CD14-positive monocyte (primary cell): ENCODE results near the gene CASP3. TPM values are rescaled to one million over a fixed set of nuclear protein-coding genes. Genes with fewer than 3 reads are reported as not detected.

Experiments
- DNase-seq, 3 donors: peaks; one replicate each; pipeline ENCODE4 v3.0.0-alpha.2; 2011 to 2022
- H2AFZ ChIP-seq: 2 replicates; pipeline ENCODE4 v1.6.0; 2012; ENCODE audit warnings: mild to moderate bottlenecking, low read depth, low read length, inconsistent platforms; ENCODE audit not compliant: insufficient read depth, poor library complexity, severe bottlenecking
- H3K27ac ChIP-seq, 2 donors: 1 replicate in 1 of 2; 2 replicates in 1 of 2; pipeline ENCODE4 v1.5.1; 2012 to 2013; ENCODE audit warnings: low read length in 2 of 2, control low read depth in 1 of 2, inconsistent platforms in 1 of 2, low read depth in 1 of 2, mild to moderate bottlenecking in 1 of 2
- H3K27me3 ChIP-seq, 2 donors: one replicate each; pipeline versions ENCODE4 v1.6.0 to v1.6.1; 2011 to 2013; ENCODE audit warnings: low read length in 2 of 2; ENCODE audit not compliant: control insufficient read depth in 2 of 2, insufficient read depth in 2 of 2
- H3K36me3 ChIP-seq, 2 donors: replicated peaks in 1 of 2; 1 replicate in 1 of 2; 2 replicates in 1 of 2; pipeline versions ENCODE4 v1.5.1 to v1.6.1; 2012 to 2013; ENCODE audit warnings: low read length in 2 of 2, control low read depth in 1 of 2, inconsistent platforms in 1 of 2, mild to moderate bottlenecking in 1 of 2; ENCODE audit not compliant: insufficient read depth in 2 of 2, control insufficient read depth in 1 of 2
- H3K4me1 ChIP-seq, 2 donors: 1 replicate in 1 of 2; 2 replicates in 1 of 2; pipeline versions ENCODE4 v1.5.1 to v1.6.1; 2012 to 2013; ENCODE audit warnings: low read length in 2 of 2, control low read depth in 1 of 2, inconsistent platforms in 1 of 2, mild to moderate bottlenecking in 1 of 2, moderate library complexity in 1 of 2; ENCODE audit not compliant: insufficient read depth in 2 of 2, control insufficient read depth in 1 of 2
- H3K4me2 ChIP-seq: replicated peaks from 2 replicates; pipeline ENCODE3; 2012; ENCODE audit warnings: low read length, moderate library complexity, mild to moderate bottlenecking; ENCODE audit not compliant: poor library complexity, severe bottlenecking; ENCODE audit errors: extremely low read depth
- H3K4me3 ChIP-seq, 3 experiments: fragments of 200-600 bp in 1 of 3; sonication (generic) in 1 of 3; replicated peaks in 1 of 3; 1 replicate in 2 of 3; 2 replicates in 1 of 3; pipeline ENCODE4 v1.5.1; 2011 to 2013; ENCODE audit warnings: low read length in 3 of 3, mild to moderate bottlenecking in 3 of 3, control low read depth in 2 of 3, low read depth in 2 of 3, inconsistent platforms in 1 of 3, moderate library complexity in 1 of 3
- H3K79me2 ChIP-seq: 2 replicates; pipeline ENCODE4 v1.6.0; 2012; ENCODE audit warnings: mild to moderate bottlenecking, control low read depth, inconsistent platforms, low read length, moderate library complexity; ENCODE audit not compliant: insufficient read depth
- H3K9ac ChIP-seq: 2 replicates; pipeline ENCODE4 v1.6.0; 2017; ENCODE audit warnings: low read length, mild to moderate bottlenecking; ENCODE audit not compliant: insufficient read depth, poor library complexity, severe bottlenecking
- H3K9me3 ChIP-seq, 2 donors: replicated peaks in 1 of 2; 1 replicate in 1 of 2; 2 replicates in 1 of 2; pipeline versions ENCODE4 v1.5.1 to v1.6.1; 2012 to 2013; ENCODE audit warnings: low read length in 2 of 2, control low read depth in 1 of 2; ENCODE audit not compliant: control insufficient read depth in 1 of 2, insufficient read depth in 1 of 2
- H4K20me1 ChIP-seq: 2 replicates; pipeline ENCODE4 v1.6.0; 2012; ENCODE audit warnings: mild to moderate bottlenecking, low read length, control low read depth, moderate library complexity; ENCODE audit not compliant: insufficient read depth
- H3K27ac Mint-ChIP-seq, 7 donors: one replicate each; pipeline ENCODE4 v1.8.0; 2020; ENCODE audit warnings: mild to moderate bottlenecking in 7 of 7, mixed read lengths in 7 of 7, moderate library complexity in 6 of 7, inconsistent platforms in 2 of 7
- H3K27me3 Mint-ChIP-seq, 3 donors: one replicate each; pipeline ENCODE4 v1.8.0; 2021 to 2022; ENCODE audit warnings: low read depth in 3 of 3, mild to moderate bottlenecking in 3 of 3, mixed read lengths in 3 of 3, moderate library complexity in 3 of 3, inconsistent platforms in 1 of 3
- H3K36me3 Mint-ChIP-seq, 2 donors: one replicate each; pipeline ENCODE4 v1.8.0; 2020; ENCODE audit warnings: mixed read lengths in 2 of 2, inconsistent platforms in 1 of 2, mild to moderate bottlenecking in 1 of 2
- H3K4me1 Mint-ChIP-seq: one replicate; pipeline ENCODE4 v1.8.0; 2020; ENCODE audit warnings: mild to moderate bottlenecking, mixed read lengths
- H3K4me3 Mint-ChIP-seq, 2 donors: one replicate each; pipeline ENCODE4 v1.8.0; 2020; ENCODE audit warnings: mild to moderate bottlenecking in 2 of 2, mixed read lengths in 2 of 2, moderate library complexity in 1 of 2
- H3K9me3 Mint-ChIP-seq, 7 donors: one replicate each; pipeline ENCODE4 v1.8.0; 2020 to 2022; ENCODE audit warnings: mixed read lengths in 7 of 7, mild to moderate bottlenecking in 6 of 7, moderate library complexity in 6 of 7, inconsistent platforms in 2 of 7
- WGBS: methylation state at CpG from one replicate; pipeline ENCODE4 v1.1.5; 2013; ENCODE audit warnings: missing lambda C conversion rate; ENCODE audit not compliant: insufficient coverage; 5-methylcytosine and 5-hydroxymethylcytosine counted together
- intact Hi-C, 2 donors: fragments of 100-400 bp; cut with micrococcal nuclease; formaldehyde crosslinking; loops; one replicate each; pipeline versions ENCODE4 v1.15.0 to v1.15.1; 2023
- polyA plus RNA-seq, 3 donors: library from polyadenylated mRNA; depleted of rRNA in 1 of 3; unstranded in 2 of 3; stranded (reverse) in 1 of 3; fragments of 300-500 nt in 2 of 3; fragments of >200 nt in 1 of 3; fragmentation: Illumina TruSeq in 2 of 3; gene quantifications; 1 replicate in 2 of 3; 2 replicates in 1 of 3; pipeline ENCODE4 v1.2.3, GENCODE V29; 2012 to 2021
- TF ChIP-seq, protein P1 (sequence below): fragments of 200-600 bp; IDR thresholded peaks from one replicate; pipeline ENCODE4 v1.8.0; 2022; ENCODE audit warnings: antibody characterized with exemption, mild to moderate bottlenecking

CASP3 gene
- polyA plus RNA-seq, 3 donors = 6.7 to 11.3 (median 11.1) TPM

GRCh38 chr4:184664445-184665210 is 15.4 kb upstream of the CASP3 start:
- DNase-seq = peak in 2 of 3 donors; percentile 39 to 49
- no peaks in the 10 kb centered on the region for H3K9me3 ChIP-seq
- H3K4me3 ChIP-seq = no peak overlapping the region
- peaks cover 10 to 12% of the 10 kb centered on the region in 2 donors for H3K36me3 ChIP-seq
- H3K27me3 Mint-ChIP-seq = no peaks in the 10 kb centered on the region
- no peak overlapping the region for H3K4me2 ChIP-seq
- 100% methylated on average over 1 of the region's 6 CpGs for WGBS
- intact Hi-C loops = no loop called here
- H3K79me2 ChIP-seq = no peaks in the 10 kb centered on the region
- H4K20me1 ChIP-seq = no peaks in the 10 kb centered on the region
- H3K4me1 ChIP-seq = peaks cover 30 to 44% of the 10 kb centered on the region in 2 donors
- no peaks in the 10 kb centered on the region for H3K27me3 ChIP-seq
- H3K4me1 Mint-ChIP-seq = peaks cover 26% of the 10 kb centered on the region
- H3K4me3 Mint-ChIP-seq = no peak overlapping the region
- H3K36me3 Mint-ChIP-seq = peaks cover 27 to 30% of the 10 kb centered on the region in 2 donors
- H3K27ac Mint-ChIP-seq = peak overlapping the region in 4 of 7 donors; percentile 19 to 83 (median 50)
- H2AFZ ChIP-seq = no peak overlapping the region
- H3K9ac ChIP-seq = no peak overlapping the region
- TF ChIP-seq, protein P1, sequence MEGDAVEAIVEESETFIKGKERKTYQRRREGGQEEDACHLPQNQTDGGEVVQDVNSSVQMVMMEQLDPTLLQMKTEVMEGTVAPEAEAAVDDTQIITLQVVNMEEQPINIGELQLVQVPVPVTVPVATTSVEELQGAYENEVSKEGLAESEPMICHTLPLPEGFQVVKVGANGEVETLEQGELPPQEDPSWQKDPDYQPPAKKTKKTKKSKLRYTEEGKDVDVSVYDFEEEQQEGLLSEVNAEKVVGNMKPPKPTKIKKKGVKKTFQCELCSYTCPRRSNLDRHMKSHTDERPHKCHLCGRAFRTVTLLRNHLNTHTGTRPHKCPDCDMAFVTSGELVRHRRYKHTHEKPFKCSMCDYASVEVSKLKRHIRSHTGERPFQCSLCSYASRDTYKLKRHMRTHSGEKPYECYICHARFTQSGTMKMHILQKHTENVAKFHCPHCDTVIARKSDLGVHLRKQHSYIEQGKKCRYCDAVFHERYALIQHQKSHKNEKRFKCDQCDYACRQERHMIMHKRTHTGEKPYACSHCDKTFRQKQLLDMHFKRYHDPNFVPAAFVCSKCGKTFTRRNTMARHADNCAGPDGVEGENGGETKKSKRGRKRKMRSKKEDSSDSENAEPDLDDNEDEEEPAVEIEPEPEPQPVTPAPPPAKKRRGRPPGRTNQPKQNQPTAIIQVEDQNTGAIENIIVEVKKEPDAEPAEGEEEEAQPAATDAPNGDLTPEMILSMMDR = no peak
- peak overlapping the region in 1 of 2 donors; percentile 24 for H3K27ac ChIP-seq
- H3K9me3 Mint-ChIP-seq = peaks cover 0 to 2% (median 0%) of the 10 kb centered on the region in 7 donors

- peaks cover 9 to 16% of the 10 kb centered on the region in 2 donors for H3K36me3 Mint-ChIP-seq
- WGBS = no CpG with 5 or more reads among the region's 1 CpG
Measured at GRCh38 chr4:184662236-184662635, 13.0 kb upstream of the CASP3 start.

More at GRCh38 chr4:184662236-184662635, 13.0 kb upstream of the CASP3 start:
- peak overlapping the region in 1 of 2 donors; percentile 31 for H3K27ac ChIP-seq
- no peaks in the 10 kb centered on the region for H4K20me1 ChIP-seq
- H3K27ac Mint-ChIP-seq = no peak overlapping the region
- no peaks in the 10 kb centered on the region for H3K9me3 ChIP-seq
- H3K9me3 Mint-ChIP-seq = peaks cover 0 to 2% (median 0%) of the 10 kb centered on the region in 7 donors
- H3K4me1 Mint-ChIP-seq = peaks cover 14% of the 10 kb centered on the region
- peaks cover 10 to 16% of the 10 kb centered on the region in 2 donors for H3K36me3 ChIP-seq
- peaks cover 0 to 1% (median 0%) of the 10 kb centered on the region in 3 donors for H3K27me3 Mint-ChIP-seq
- no peak overlapping the region for H3K4me3 ChIP-seq
- no peak overlapping the region for H3K4me3 Mint-ChIP-seq
- no peak for DNase-seq
- TF ChIP-seq, protein P1 = no peak
- intact Hi-C loops = no loop called here
- no peak overlapping the region for H3K9ac ChIP-seq
- H3K27me3 ChIP-seq = no peaks in the 10 kb centered on the region
- H3K4me2 ChIP-seq = peak overlapping the region; percentile 11
- H3K79me2 ChIP-seq = no peaks in the 10 kb centered on the region
- no peak overlapping the region for H2AFZ ChIP-seq
- peaks cover 12 to 27% of the 10 kb centered on the region in 2 donors for H3K4me1 ChIP-seq
